ENCODE data around the gene RHO. TPM values are rescaled to one million over a fixed set of nuclear protein-coding genes. Genes with fewer than 3 reads are reported as not detected.

The RHO gene
- total RNA-seq, 2 experiments from 2014 or later, result not detected

- ChIA-PET POLR2A (no interaction called here), CTCF (interaction anchor here (1.0 kb wide), 1 partner anchor 25 kb away, joined by 3 read pairs; no protein-coding TSS in a partner anchor)
- H3K4me3 Mint-ChIP-seq, result no peak overlapping the region
- H3K36me3 Mint-ChIP-seq (ENCODE audit: low read depth), result no peaks in the 10 kb centered on the region
- no peak for DNase-seq
- H3K27me3 Mint-ChIP-seq, result no peaks in the 10 kb centered on the region
- H3K27ac Mint-ChIP-seq, result no peak overlapping the region
- H3K9me3 Mint-ChIP-seq, result no peaks in the 10 kb centered on the region
- H3K4me1 Mint-ChIP-seq, result no peaks in the 10 kb centered on the region
Observed at GRCh38 chr3:129518038-129518561, 10.3 kb upstream of the RHO start.

GRCh38 chr3:129518581-129518980, 9.9 kb upstream of the RHO start:
- Mint-ChIP-seq H3K4me1 (no peaks in the 10 kb centered on the region), H3K27me3 (no peaks in the 10 kb centered on the region), H3K4me3 (no peak overlapping the region), H3K9me3 (no peaks in the 10 kb centered on the region), H3K27ac (no peak overlapping the region), H3K36me3 (ENCODE audit: low read depth) (no peaks in the 10 kb centered on the region)
- ChIA-PET POLR2A (no interaction called here), CTCF (no interaction called here)
- DNase-seq, result no peak

DNA sequence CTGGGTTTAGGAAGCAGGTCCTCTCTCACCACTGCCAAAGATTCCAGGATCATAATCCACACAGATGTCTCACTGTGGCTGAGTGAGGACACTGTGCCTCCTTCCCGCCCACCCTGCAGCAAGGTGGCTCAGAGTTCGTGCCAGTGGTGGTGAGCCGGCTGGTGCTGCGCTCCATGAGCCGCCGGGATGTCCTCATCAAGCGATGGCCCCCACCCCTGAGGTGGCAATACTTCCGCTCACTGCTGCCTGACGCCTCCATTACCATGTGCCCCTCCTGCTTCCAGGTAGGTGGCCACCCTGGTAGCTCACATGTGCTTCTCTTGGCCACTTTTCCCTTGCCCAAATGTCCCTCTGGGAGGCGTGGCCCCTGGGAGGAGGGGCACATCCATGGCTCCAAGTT, 9.0 kb upstream of the RHO start:
- CTCF ChIA-PET, result no interaction called here
- DNase-seq, result no peak

GRCh38 chr3:129519896-129520715, 8.3 kb upstream of the RHO start:
- H3K36me3 Mint-ChIP-seq (ENCODE audit: low read depth), result no peaks in the 10 kb centered on the region
- CTCF ChIA-PET, result no interaction called here

More for the DNA sequence above, 9.0 kb upstream of the RHO start:
- Mint-ChIP-seq H3K27ac (no peak overlapping the region), H3K4me3 (no peak overlapping the region), H3K27me3 (no peaks in the 10 kb centered on the region), H3K4me1 (no peaks in the 10 kb centered on the region), H3K9me3 (no peaks in the 10 kb centered on the region), H3K36me3 (ENCODE audit: low read depth) (no peaks in the 10 kb centered on the region)
- POLR2A ChIA-PET, result no interaction called here

GRCh38 chr3:129520960-129521359, 7.5 kb upstream of the RHO start:
- Mint-ChIP-seq H3K36me3 (ENCODE audit: low read depth) (no peaks in the 10 kb centered on the region), H3K27me3 (no peaks in the 10 kb centered on the region), H3K27ac (no peak overlapping the region), H3K4me1 (no peaks in the 10 kb centered on the region), H3K9me3 (no peaks in the 10 kb centered on the region), H3K4me3 (no peak overlapping the region)
- DNase-seq, result no peak
- ChIA-PET CTCF (interaction anchor here (1.7 to 2.0 kb wide), 2 partner anchors 22 to 36 kb away, joined by 4 to 5 read pairs; partner anchors contain the start of gene H1-8), POLR2A (no interaction called here)

More at GRCh38 chr3:129519896-129520715, 8.3 kb upstream of the RHO start:
- Mint-ChIP-seq H3K4me3 (no peak overlapping the region), H3K27ac (no peak overlapping the region), H3K9me3 (no peaks in the 10 kb centered on the region), H3K4me1 (no peaks in the 10 kb centered on the region), H3K27me3 (no peaks in the 10 kb centered on the region)
- DNase-seq, result no peak
- POLR2A ChIA-PET, result no interaction called here

DNA sequence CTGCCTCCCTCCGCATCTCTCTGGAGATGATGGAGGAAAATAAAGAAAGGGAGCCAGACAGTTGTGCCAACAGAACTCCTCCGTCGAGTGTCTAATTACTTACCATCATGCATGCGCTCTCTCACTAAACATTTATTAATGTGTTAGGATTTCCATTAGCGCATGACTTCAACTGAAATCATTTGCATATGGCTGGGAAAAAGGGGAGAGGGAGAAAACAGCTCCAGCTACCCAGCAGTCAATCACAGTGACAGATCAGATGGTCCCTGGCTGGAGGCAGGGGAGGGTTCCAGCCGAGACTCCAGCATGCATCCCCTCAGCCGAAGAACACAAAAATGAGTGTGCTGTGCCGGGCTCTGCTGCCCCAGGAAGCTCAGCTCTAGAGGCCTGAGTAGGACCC, 6.8 kb upstream of the RHO start:
- no peak overlapping the region for H3K4me3 Mint-ChIP-seq
- no peaks in the 10 kb centered on the region for H3K9me3 Mint-ChIP-seq
- no peaks in the 10 kb centered on the region for H3K36me3 Mint-ChIP-seq (ENCODE audit: low read depth)
- no peaks in the 10 kb centered on the region for H3K27me3 Mint-ChIP-seq
- H3K27ac Mint-ChIP-seq, result no peak overlapping the region
- ChIA-PET POLR2A (no interaction called here), CTCF (interaction anchor here (0.6 to 2.0 kb wide), 3 partner anchors 21 to 276 kb away, joined by 4 to 5 read pairs (median 4); partner anchors contain the start of gene H1-8)
- H3K4me1 Mint-ChIP-seq, result no peaks in the 10 kb centered on the region
- DNase-seq, result no peak

DNA sequence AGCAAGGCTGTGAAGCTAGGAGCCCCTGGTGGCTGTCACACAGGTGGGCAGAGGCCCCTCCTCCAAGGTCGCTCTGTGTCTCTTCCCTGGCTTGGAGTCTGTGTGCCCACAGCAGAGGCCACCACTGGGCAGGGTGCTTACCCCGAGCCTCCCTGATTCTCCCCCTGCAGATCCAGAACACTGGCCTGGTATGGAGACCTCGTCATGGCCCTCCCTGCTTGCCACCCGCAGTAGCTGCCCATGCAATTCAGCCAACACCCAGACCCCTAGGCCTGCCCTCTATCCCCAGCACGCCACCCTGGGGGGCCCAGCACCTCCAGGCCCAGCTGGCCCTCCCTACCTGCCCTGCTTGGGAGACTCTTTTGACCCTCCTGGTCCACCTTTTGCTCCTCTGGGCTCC, 5.5 kb upstream of the RHO start:
- Mint-ChIP-seq H3K36me3 (ENCODE audit: low read depth) (no peaks in the 10 kb centered on the region), H3K4me1 (no peaks in the 10 kb centered on the region), H3K4me3 (no peak overlapping the region), H3K9me3 (no peaks in the 10 kb centered on the region), H3K27me3 (no peaks in the 10 kb centered on the region), H3K27ac (no peak overlapping the region)
- CTCF ChIA-PET, result interaction anchor here (1.7 to 2.0 kb wide), 3 partner anchors 12 to 34 kb away, joined by 4 to 5 read pairs (median 4); partner anchors contain the start of gene H1-8
- POLR2A ChIA-PET, result no interaction called here
- no peak for DNase-seq

DNA sequence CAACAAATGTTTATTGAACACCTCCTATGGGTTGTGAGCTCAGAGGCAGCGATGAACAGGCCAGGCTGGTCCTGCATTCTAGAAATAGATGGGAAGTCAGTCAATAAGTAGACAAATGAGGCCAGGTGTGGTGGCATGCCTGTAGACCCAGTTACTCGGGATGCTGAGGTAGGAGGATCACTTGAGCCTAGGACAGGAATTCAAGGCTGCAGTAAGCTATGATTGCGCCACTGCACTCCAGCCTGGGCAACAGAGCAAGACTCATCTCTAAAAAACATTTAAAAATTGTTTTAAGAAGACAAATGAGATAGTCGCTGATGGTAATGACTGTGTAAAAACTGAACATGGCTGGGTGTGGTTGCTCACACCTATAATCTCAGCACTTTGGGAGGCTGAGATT, 4.4 kb upstream of the RHO start:
- no peaks in the 10 kb centered on the region for H3K36me3 Mint-ChIP-seq (ENCODE audit: low read depth)
- POLR2A ChIA-PET, result no interaction called here
- H3K27ac Mint-ChIP-seq, result no peak overlapping the region

GRCh38 chr3:129525341-129525968, 3.0 kb upstream of the RHO start:
- DNase-seq, result no peak
- no peaks in the 10 kb centered on the region for H3K27me3 Mint-ChIP-seq
- ChIA-PET CTCF (interaction anchor here (1.6 to 3.0 kb wide), 2 partner anchors 11 to 14 kb away, joined by 6 read pairs; no protein-coding TSS in a partner anchor), POLR2A (no interaction called here)
- H3K9me3 Mint-ChIP-seq, result no peaks in the 10 kb centered on the region
- H3K4me1 Mint-ChIP-seq, result no peaks in the 10 kb centered on the region
- no peak overlapping the region for H3K27ac Mint-ChIP-seq
- H3K36me3 Mint-ChIP-seq (ENCODE audit: low read depth), result no peaks in the 10 kb centered on the region
- H3K4me3 Mint-ChIP-seq, result no peak overlapping the region

More for the DNA sequence above, 4.4 kb upstream of the RHO start:
- Mint-ChIP-seq H3K9me3 (no peaks in the 10 kb centered on the region), H3K4me3 (no peak overlapping the region), H3K4me1 (no peaks in the 10 kb centered on the region), H3K27me3 (no peaks in the 10 kb centered on the region)
- CTCF ChIA-PET, result interaction anchor here (1.0 to 1.7 kb wide), 2 partner anchors 9 to 11 kb away, joined by 4 read pairs; no protein-coding TSS in a partner anchor
- DNase-seq, result no peak

DNA sequence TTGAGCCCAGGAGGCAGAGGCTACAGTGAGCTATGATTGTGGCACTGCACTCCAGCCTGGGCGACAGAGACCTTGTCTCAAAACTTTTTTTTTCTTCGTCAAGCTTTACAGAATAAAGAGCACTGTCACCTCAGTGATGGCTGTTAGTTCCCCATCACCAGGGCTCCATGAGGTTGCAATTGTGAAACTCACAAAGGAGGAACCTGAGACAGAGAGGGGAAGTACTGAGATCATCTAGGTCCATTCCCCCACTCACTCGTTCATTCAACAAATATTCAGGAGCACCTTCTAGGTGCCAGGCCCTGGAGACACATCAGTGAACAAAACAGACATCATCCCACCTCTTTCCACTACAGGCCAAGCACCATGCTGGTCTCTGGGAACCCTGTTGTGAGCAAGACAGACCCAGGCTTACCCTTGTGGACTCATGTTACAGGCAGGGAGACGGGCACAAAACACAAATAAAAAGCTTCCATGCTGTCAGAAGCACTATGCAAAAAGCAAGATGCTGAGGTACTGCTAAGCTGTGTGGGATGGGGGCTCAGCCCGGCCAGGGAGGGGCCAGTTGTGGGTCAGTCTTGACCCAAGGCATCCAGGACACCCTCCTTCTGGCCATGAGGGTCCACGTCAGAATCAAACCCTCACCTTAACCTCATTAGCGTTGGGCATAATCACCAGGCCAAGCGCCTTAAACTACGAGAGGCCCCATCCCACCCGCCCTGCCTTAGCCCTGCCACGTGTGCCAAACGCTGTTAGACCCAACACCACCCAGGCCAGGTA, 2.1 kb upstream of the RHO start:
- no peaks in the 10 kb centered on the region for H3K4me1 Mint-ChIP-seq
- H3K9me3 Mint-ChIP-seq, result no peaks in the 10 kb centered on the region
- POLR2A ChIA-PET, result no interaction called here
- no peaks in the 10 kb centered on the region for H3K36me3 Mint-ChIP-seq (ENCODE audit: low read depth)
- DNase-seq, result no peak
- CTCF ChIA-PET, result interaction anchor here (1.6 to 3.0 kb wide), 2 partner anchors 12 to 13 kb away, joined by 6 read pairs; no protein-coding TSS in a partner anchor
- no peak overlapping the region for H3K27ac Mint-ChIP-seq
- no peaks in the 10 kb centered on the region for H3K27me3 Mint-ChIP-seq
- no peak overlapping the region for H3K4me3 Mint-ChIP-seq

GRCh38 chr3:129527262-129527661, 1.2 kb upstream of the RHO start:
- no peaks in the 10 kb centered on the region for H3K9me3 Mint-ChIP-seq
- H3K4me1 Mint-ChIP-seq, result no peaks in the 10 kb centered on the region
- no peaks in the 10 kb centered on the region for H3K36me3 Mint-ChIP-seq (ENCODE audit: low read depth)
- no peak for DNase-seq
- H3K4me3 Mint-ChIP-seq, result no peak overlapping the region
- CTCF ChIA-PET, result interaction anchor here (3.0 kb wide), 1 partner anchor 12 kb away, joined by 6 read pairs; no protein-coding TSS in a partner anchor
- POLR2A ChIA-PET, result no interaction called here
- H3K27me3 Mint-ChIP-seq, result no peaks in the 10 kb centered on the region
- no peak overlapping the region for H3K27ac Mint-ChIP-seq

GRCh38 chr3:129529436-129530210, 1.2 kb downstream of the RHO start:
- DNase-seq, result no peak
- ChIA-PET POLR2A (no interaction called here), CTCF (no interaction called here)
- Mint-ChIP-seq H3K9me3 (no peaks in the 10 kb centered on the region), H3K4me1 (no peaks in the 10 kb centered on the region), H3K36me3 (ENCODE audit: low read depth) (no peaks in the 10 kb centered on the region), H3K4me3 (no peak overlapping the region), H3K27ac (no peak overlapping the region), H3K27me3 (no peaks in the 10 kb centered on the region)
